Stomach (tissue), 9 donors: ENCODE measurements around the gene NPHP4. TPM values are rescaled to one million over a fixed set of nuclear protein-coding genes. Genes with fewer than 3 reads are reported as not detected.

ENCODE experiments used
- DNase-seq, 2 donors: peaks; one replicate each; pipeline versions ENCODE4 v3.0.0 to v3.0.0-alpha.2; 2013 to 2019
- H3K27ac ChIP-seq, 5 donors: fragments of 200-600 bp in 4 of 5; sonication (generic) in 4 of 5; one replicate each; pipeline ENCODE4 v1.5.1; 2013 to 2019; ENCODE audit warnings: mild to moderate bottlenecking in 1 of 5, moderate library complexity in 1 of 5
- H3K27me3 ChIP-seq, 3 donors: fragments of 200-600 bp; sonication (generic); one replicate each; pipeline ENCODE4 v1.5.1; 2017 to 2019; ENCODE audit warnings: mixed run types in 1 of 3
- H3K36me3 ChIP-seq, 4 donors: fragments of 200-600 bp; sonication (generic); 1 replicate in 3 of 4; 2 replicates in 1 of 4; pipeline ENCODE4 v1.5.1; 2016 to 2019
- H3K4me1 ChIP-seq, 4 donors: fragments of 200-600 bp; sonication (generic); one replicate each; pipeline ENCODE4 v1.5.1; 2016 to 2019
- H3K4me3 ChIP-seq, 4 donors: fragments of 200-600 bp; sonication (generic) in 3 of 4; one replicate each; pipeline ENCODE4 v1.5.1; 2016 to 2019; ENCODE audit warnings: mild to moderate bottlenecking in 1 of 4
- H3K9me3 ChIP-seq, 4 donors: fragments of 200-600 bp; sonication (generic); one replicate each; pipeline ENCODE4 v1.5.1; 2016 to 2019
- CTCF ChIP-seq, 7 experiments: fragments of 450-650 bp in 4 of 7; fragments of 200-600 bp in 3 of 7; sonication (generic) in 3 of 7; IDR thresholded peaks; one replicate each; pipeline ENCODE4 v1.5.1; 2016 to 2019; ENCODE audit warnings: antibody characterized with exemption in 7 of 7, control low read depth in 2 of 7, mild to moderate bottlenecking in 1 of 7
- EP300 ChIP-seq: sonication (generic); formaldehyde crosslinking; IDR thresholded peaks from one replicate; pipeline ENCODE4 v1.6.1; 2017; ENCODE audit warnings: antibody characterized with exemption
- POLR2A ChIP-seq, 4 donors: fragments of 450-650 bp; IDR thresholded peaks; one replicate each; pipeline ENCODE4 v1.6.1; 2016; ENCODE audit warnings: antibody characterized with exemption in 4 of 4, control low read depth in 2 of 4, mild to moderate bottlenecking in 1 of 4, moderate library complexity in 1 of 4
- POLR2AphosphoS5 ChIP-seq, 3 donors: sonication (generic); formaldehyde crosslinking; IDR thresholded peaks; one replicate each; pipeline ENCODE4 v1.6.1; 2016; ENCODE audit warnings: antibody characterized with exemption in 3 of 3
- WGBS, 5 donors: extraction: QIAGEN DNeasy Blood & Tissue Kit in 3 of 5; methylation state at CpG; one replicate each; pipeline versions ENCODE4 v1.1.5 to v1.1.7; 2013 to 2018; 5-methylcytosine and 5-hydroxymethylcytosine counted together
- intact Hi-C: fragments of 100-400 bp; cut with DNase I; formaldehyde crosslinking; loops from one replicate; pipeline ENCODE4 v1.15.1; 2023; ENCODE audit warnings: low total_unique reads
- polyA plus RNA-seq, 3 donors: library from polyadenylated mRNA; stranded (reverse); fragments of 200-250 nt; gene quantifications; one replicate each; pipeline ENCODE4 v1.2.3, GENCODE V29; 2013
- total RNA-seq, 5 donors: library from RNA; depleted of rRNA; stranded (reverse); fragments of >200 nt; gene quantifications; one replicate each; pipeline versions ENCODE4 v1.1.0 to v1.2.3, GENCODE V29; 2014 to 2016
- donor health status: healthy with polysubstance abuse.
- donor health status: Bipolar disorder and iron deficiency.
- donor health status: healthy.

The NPHP4 gene
- total and polyA plus RNA-seq, 8 donors, result 1.9 to 29.7 (median 7.3) TPM

GRCh38 chr1:5982868-5983267, 9.4 kb downstream of the NPHP4 start:
- DNase-seq, result no peak
- no peak overlapping the region for H3K4me3 ChIP-seq
- TF ChIP-seq CTCF (IDR thresholded peaks at IDR 0.05), result no peak
- TF ChIP-seq EP300, result no peak
- TF ChIP-seq POLR2AphosphoS5 (IDR thresholded peaks at IDR 0.05), result no peak
- no peak for TF ChIP-seq POLR2A (IDR thresholded peaks at IDR 0.05)
- no peaks in the 10 kb centered on the region for H3K9me3 ChIP-seq
- H3K36me3 ChIP-seq, result peaks cover 0 to 30% (median 12%) of the 10 kb centered on the region in 4 donors
- no peaks in the 10 kb centered on the region for H3K27me3 ChIP-seq
- H3K4me1 ChIP-seq, result peaks cover 0 to 10% (median 0%) of the 10 kb centered on the region in 4 donors
- intact Hi-C loops, result no loop called here
- 57 to 76% (median 68%) methylated on average over 5 of the region's 5 CpGs for WGBS, 5 donors
- H3K27ac ChIP-seq, result no peak overlapping the region

DNA sequence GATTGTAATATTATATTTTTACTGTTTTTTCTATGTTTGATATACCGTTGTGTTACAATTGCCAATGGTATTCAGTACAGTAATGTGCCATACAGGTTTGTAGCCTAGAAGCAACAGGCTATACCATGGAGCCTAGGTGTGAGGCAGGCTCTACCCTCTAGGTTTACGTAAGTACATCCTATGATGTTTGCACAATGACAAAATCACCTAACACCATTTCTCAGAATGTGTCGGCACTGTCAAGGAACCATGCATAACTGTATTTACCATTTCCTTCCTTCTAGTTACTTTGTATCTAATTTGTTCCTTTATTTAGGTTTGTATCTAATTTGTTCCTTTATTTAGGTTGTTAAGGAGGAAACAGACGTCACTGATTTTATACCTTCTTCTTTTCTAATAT, 9.9 kb downstream of the NPHP4 start:
- Histone ChIP-seq H3K4me3 (no peak overlapping the region), H3K27me3 (no peaks in the 10 kb centered on the region), H3K36me3 (peaks cover 0 to 32% (median 13%) of the 10 kb centered on the region in 4 donors), H3K4me1 (peaks cover 0 to 10% (median 0%) of the 10 kb centered on the region in 4 donors), H3K9me3 (no peaks in the 10 kb centered on the region), H3K27ac (no peak overlapping the region)
- no peak for DNase-seq
- 80 to 91% (median 85%) methylated on average over 4 of the region's 4 CpGs for WGBS, 5 donors
- TF ChIP-seq EP300 (no peak), POLR2A (IDR thresholded peaks at IDR 0.05) (no peak)
- intact Hi-C loops, result no loop called here

GRCh38 chr1:5981009-5981380, 11.2 kb downstream of the NPHP4 start:
- no peak for DNase-seq
- WGBS, 5 donors, result 60 to 71% (median 68%) methylated on average over 8 of the region's 8 CpGs
- Histone ChIP-seq H3K36me3 (peaks cover 0 to 43% (median 25%) of the 10 kb centered on the region in 4 donors), H3K27ac (no peak overlapping the region), H3K9me3 (no peaks in the 10 kb centered on the region), H3K4me3 (no peak overlapping the region), H3K4me1 (peaks cover 0 to 10% (median 0%) of the 10 kb centered on the region in 4 donors), H3K27me3 (no peaks in the 10 kb centered on the region)
- no peak for TF ChIP-seq EP300
- no peak for TF ChIP-seq POLR2AphosphoS5 (IDR thresholded peaks at IDR 0.05)
- no peak for TF ChIP-seq CTCF (IDR thresholded peaks at IDR 0.05)
- TF ChIP-seq POLR2A (IDR thresholded peaks at IDR 0.05), result no peak
- intact Hi-C loops, result no loop called here

DNA sequence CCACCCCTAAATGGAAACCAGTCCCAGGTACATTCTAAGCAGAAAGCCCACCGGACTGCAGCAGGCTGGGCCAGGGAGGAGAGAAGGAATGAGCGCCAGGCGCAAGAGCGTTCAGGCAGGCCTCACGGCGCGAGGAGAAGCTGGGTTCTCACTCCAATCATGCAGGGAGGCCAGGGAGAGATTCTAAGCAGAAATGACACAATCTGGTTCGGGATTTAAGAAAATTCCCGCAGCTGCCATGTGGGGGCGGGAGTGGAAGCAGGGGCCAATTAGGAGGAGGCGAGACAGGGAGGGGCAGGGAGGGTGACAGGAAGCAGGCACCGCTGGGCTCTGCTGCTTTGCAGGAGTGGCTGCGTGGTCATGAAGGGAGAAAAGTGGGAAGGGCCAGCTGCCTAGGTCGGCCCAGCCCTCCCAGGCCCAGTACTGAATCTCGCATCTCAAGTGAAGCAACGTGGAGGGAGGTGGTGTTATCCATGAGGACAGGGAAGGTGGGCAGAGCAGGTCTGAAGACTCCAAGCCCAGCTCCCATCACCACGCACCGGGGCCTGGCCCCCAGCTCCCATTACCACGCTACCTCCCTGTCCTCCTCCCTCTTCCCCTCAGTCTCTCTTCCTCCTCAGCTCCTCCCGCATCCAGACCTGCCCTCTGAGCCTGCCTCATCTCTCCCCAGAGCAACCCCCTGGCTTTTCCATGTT, 11.8 kb downstream of the NPHP4 start:
- intact Hi-C loops, result no loop called here
- 61 to 73% (median 69%) methylated on average over 18 to 20 of the region's 20 CpGs for WGBS, 5 donors
- Histone ChIP-seq H3K27me3 (no peaks in the 10 kb centered on the region), H3K4me3 (no peak overlapping the region), H3K36me3 (peaks cover 0 to 43% (median 29%) of the 10 kb centered on the region in 4 donors), H3K9me3 (no peaks in the 10 kb centered on the region), H3K4me1 (peaks cover 0 to 10% (median 0%) of the 10 kb centered on the region in 4 donors), H3K27ac (no peak overlapping the region)
- peak in 1 of 2 donors; percentile 75 for DNase-seq
- TF ChIP-seq POLR2AphosphoS5 (IDR thresholded peaks at IDR 0.05) (no peak), POLR2A (IDR thresholded peaks at IDR 0.05) (no peak)

DNA sequence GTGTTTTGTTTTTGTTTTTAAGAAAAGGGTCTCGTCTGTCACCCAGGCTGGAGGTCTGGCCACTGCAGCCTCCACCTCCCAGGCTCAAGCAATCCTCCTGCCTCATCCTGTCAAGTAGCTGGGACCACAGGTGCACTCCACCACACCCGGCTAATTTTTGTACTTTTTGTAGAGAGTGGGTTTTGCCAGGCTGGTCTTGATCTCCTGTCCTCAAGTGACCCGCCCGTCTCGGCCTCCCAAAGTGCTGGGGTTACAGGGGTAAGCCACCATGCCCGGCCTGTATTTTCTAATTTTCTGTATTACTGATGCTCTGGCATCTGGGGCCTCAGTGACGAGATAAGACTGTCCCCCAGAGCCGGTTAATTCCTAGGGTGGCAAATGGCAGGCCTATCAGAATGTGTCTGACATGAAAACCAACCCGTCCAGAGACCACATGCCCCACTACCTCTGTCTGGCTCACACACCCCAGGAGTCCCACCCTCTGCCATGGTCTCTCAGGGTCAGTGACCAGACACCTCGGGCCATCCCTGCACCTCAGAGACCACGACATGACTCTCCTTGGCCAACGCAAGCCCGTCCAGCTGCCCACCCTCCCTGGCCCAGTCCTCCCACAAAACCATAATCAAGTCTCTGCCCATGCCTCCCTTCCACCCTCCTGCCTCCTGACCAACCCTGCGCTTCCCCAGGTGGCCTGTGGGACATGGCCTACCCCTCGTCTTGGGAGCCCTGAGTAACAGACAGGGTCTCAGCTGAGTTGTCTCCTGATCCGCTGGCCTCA, 12.5 kb downstream of the NPHP4 start:
- Histone ChIP-seq H3K27ac (no peak overlapping the region), H3K36me3 (peaks cover 0 to 39% (median 24%) of the 10 kb centered on the region in 4 donors), H3K4me1 (peaks cover 0 to 10% (median 2%) of the 10 kb centered on the region in 4 donors), H3K9me3 (no peaks in the 10 kb centered on the region), H3K27me3 (no peaks in the 10 kb centered on the region), H3K4me3 (no peak overlapping the region)
- intact Hi-C loops, result no loop called here
- TF ChIP-seq POLR2AphosphoS5 (IDR thresholded peaks at IDR 0.05) (no peak), POLR2A (IDR thresholded peaks at IDR 0.05) (no peak), CTCF (IDR thresholded peaks at IDR 0.05) (no peak), EP300 (no peak)
- DNase-seq, result no peak
- 93 to 95% (median 94%) methylated on average over 16 of the region's 16 CpGs for whole genome bisulfite sequencing, 5 donors
